Skin epidermis (tissue), 12 donors: ENCODE data around the gene RAB44.
"Not testable (repeated sequence)": the region's sequence is repeated elsewhere in the genome, so short reads cannot be mapped to it uniquely, and the experiment has no call there.

Experiments
- H3K27ac ChIP-seq, 21 experiments: fragments of 200-600 bp; sonication (generic) in 11 of 21; one replicate each; pipeline ENCODE4 v1.5.0; 2020; ENCODE audit warnings: mild to moderate bottlenecking in 3 of 21, inconsistent platforms in 2 of 21, moderate library complexity in 2 of 21
- H3K4me3 ChIP-seq, 7 experiments: fragments of 200-600 bp; sonication (generic) in 2 of 7; one replicate each; pipeline ENCODE4 v1.5.0; 2020; ENCODE audit warnings: inconsistent platforms in 2 of 7, mild to moderate bottlenecking in 2 of 7, moderate library complexity in 1 of 7

Gene RAB44

GRCh38 chr6:36703081-36703606 lies 5.5 kb downstream of the RAB44 start:
- no peak overlapping the region for H3K27ac ChIP-seq
- H3K4me3 ChIP-seq, result no peak overlapping the region

- no peak overlapping the region for H3K27ac ChIP-seq
- no peak overlapping the region for H3K4me3 ChIP-seq
Observed at GRCh38 chr6:36703982-36704381, 6.4 kb downstream of the RAB44 start.

GRCh38 chr6:36704961-36705577 lies 7.4 kb downstream of the RAB44 start:
- not testable (repeated sequence) for H3K4me3 ChIP-seq, H3K27ac ChIP-seq

- H3K27ac ChIP-seq, result no peak overlapping the region
Observed at GRCh38 chr6:36706339-36706738, 8.7 kb downstream of the RAB44 start.

GRCh38 chr6:36712816-36713215 lies 15.2 kb downstream of the RAB44 start:
- Histone ChIP-seq H3K27ac (no peak overlapping the region), H3K4me3 (no peak overlapping the region)

More at GRCh38 chr6:36706339-36706738, 8.7 kb downstream of the RAB44 start:
- H3K4me3 ChIP-seq, result no peak overlapping the region

GRCh38 chr6:36713846-36714245 lies 16.2 kb downstream of the RAB44 start:
- no peak overlapping the region for H3K27ac ChIP-seq

GRCh38 chr6:36714511-36714910 lies 16.9 kb downstream of the RAB44 start:
- Histone ChIP-seq H3K4me3 (no peak overlapping the region), H3K27ac (no peak overlapping the region)

More at GRCh38 chr6:36713846-36714245, 16.2 kb downstream of the RAB44 start:
- H3K4me3 ChIP-seq, result no peak overlapping the region

GRCh38 chr6:36715469-36715868 lies 17.8 kb downstream of the RAB44 start:
- Histone ChIP-seq H3K27ac (no peak overlapping the region), H3K4me3 (no peak overlapping the region)

- peak overlapping the region in 2 of 21 experiments; percentile 4 to 20 for H3K27ac ChIP-seq
- no peak overlapping the region for H3K4me3 ChIP-seq
Observed at GRCh38 chr6:36716476-36717093, 19.0 kb downstream of the RAB44 start.

- Histone ChIP-seq H3K27ac (peak overlapping the region in 2 of 21 experiments; percentile 4 to 20), H3K4me3 (no peak overlapping the region)
Observed at GRCh38 chr6:36717231-36717825, 19.7 kb downstream of the RAB44 start.

- no peak overlapping the region for H3K4me3 ChIP-seq
- H3K27ac ChIP-seq, result no peak overlapping the region
Observed at GRCh38 chr6:36717871-36718540, 20.4 kb downstream of the RAB44 start.

GRCh38 chr6:36718560-36718959 lies 20.9 kb downstream of the RAB44 start:
- Histone ChIP-seq H3K4me3 (no peak overlapping the region), H3K27ac (no peak overlapping the region)

GRCh38 chr6:36719126-36719525 lies 21.5 kb downstream of the RAB44 start:
- H3K27ac ChIP-seq, result no peak overlapping the region
- H3K4me3 ChIP-seq, result no peak overlapping the region

- H3K27ac ChIP-seq, result no peak overlapping the region
- no peak overlapping the region for H3K4me3 ChIP-seq
Observed at GRCh38 chr6:36720251-36721141, 22.9 kb downstream of the RAB44 start.

- H3K27ac ChIP-seq, result no peak overlapping the region
- H3K4me3 ChIP-seq, result no peak overlapping the region
Observed at GRCh38 chr6:36721369-36722140, 23.9 kb downstream of the RAB44 start.

- H3K4me3 ChIP-seq, result no peak overlapping the region
- H3K27ac ChIP-seq, result no peak overlapping the region
Observed at GRCh38 chr6:36722365-36722764, 24.7 kb downstream of the RAB44 start.

GRCh38 chr6:36722879-36723278 lies 25.3 kb downstream of the RAB44 start:
- H3K4me3 ChIP-seq, result no peak overlapping the region
- H3K27ac ChIP-seq, result no peak overlapping the region

GRCh38 chr6:36723992-36724391 lies 26.4 kb downstream of the RAB44 start:
- H3K27ac ChIP-seq, H3K4me3 ChIP-seq: not testable (repeated sequence)
